RPMI7951 (cell line): ENCODE results near the gene SHMT2. TPM values are rescaled to one million over a fixed set of nuclear protein-coding genes. Genes with fewer than 3 reads are reported as not detected.

Source experiments
- DNase-seq: peaks from one replicate; pipeline ENCODE4 v3.0.0-alpha.2; 2012; ENCODE audit warnings: low read depth
- total RNA-seq: library from RNA; depleted of rRNA; stranded (reverse); fragments of >200 nt; shearing (Covaris generic); gene quantifications from 2 replicates; pipeline ENCODE4 v1.2.3, GENCODE V29; 2014

SHMT2 gene
- total RNA-seq, 1 experiment from 2014 or later: 108 TPM

GRCh38 chr12:57226588-57227314 is 2.8 kb upstream of the SHMT2 start:
- DNase-seq: no peak

- DNase-seq: no peak
Measured at GRCh38 chr12:57227315-57228115, 2.0 kb upstream of the SHMT2 start.

DNA sequence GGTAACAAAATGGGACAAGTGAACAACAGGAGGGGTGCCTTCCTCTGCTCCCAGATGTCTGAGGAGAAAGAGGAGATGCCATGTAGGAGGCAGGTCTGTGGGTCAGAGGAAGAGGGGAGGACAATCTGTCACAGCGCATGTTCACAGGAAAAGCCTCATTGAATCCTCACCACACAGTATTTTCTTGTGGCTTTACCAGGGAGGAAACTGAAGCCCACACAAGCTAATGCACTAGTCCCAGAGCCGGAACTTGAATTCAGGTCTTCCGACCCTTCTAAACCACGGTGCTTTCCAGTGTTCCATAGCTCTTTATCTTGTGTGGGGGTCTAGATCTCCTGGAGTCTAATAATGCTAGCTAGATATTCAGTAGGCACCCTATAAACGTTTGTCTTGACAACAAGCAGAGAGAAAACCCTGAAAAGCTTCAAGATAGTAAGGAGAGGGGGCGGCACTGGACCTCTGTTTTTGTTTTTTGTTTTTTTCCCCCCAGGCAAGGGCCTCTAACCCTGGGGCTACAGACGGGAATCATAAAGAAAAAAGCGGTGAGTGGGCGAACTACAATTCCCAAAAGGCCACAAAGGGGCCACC is 371 bp upstream of the SHMT2 start:
- peak; percentile 41 for DNase-seq

DNA sequence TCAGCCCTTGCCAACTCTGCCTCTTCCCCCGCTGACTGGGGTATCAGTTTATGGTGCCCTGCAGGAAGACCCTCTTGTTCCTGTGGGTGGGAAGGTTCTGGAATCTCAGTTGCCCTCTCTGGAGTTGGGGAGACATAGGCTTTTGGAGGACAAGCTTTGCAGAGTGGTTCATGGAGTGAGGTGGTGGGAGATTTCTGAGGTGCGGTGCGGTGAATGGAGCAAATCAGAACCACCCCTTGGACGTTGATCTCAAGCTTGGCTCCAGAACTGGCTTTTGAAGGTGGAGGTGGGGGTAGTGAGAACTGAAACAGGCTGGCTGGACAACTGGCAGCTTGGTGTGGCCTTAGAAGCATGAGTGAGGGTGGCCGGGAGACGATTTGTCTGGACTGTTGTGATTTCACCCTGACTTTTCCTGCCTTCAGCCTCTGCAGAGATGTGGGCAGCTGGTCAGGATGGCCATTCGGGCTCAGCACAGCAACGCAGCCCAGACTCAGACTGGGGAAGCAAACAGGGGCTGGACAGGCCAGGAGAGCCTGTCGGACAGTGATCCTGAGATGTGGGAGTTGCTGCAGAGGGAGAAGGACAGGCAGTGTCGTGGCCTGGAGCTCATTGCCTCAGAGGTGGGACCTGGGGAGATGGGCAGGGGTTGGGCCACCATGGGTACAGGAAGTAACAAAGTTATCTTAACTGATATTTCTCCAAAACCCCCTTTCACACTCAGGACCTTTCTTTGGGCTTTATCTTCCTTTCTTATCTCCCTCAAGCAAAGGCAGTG is 1.1 kb downstream of the SHMT2 start:
- DNase-seq: no peak

DNA sequence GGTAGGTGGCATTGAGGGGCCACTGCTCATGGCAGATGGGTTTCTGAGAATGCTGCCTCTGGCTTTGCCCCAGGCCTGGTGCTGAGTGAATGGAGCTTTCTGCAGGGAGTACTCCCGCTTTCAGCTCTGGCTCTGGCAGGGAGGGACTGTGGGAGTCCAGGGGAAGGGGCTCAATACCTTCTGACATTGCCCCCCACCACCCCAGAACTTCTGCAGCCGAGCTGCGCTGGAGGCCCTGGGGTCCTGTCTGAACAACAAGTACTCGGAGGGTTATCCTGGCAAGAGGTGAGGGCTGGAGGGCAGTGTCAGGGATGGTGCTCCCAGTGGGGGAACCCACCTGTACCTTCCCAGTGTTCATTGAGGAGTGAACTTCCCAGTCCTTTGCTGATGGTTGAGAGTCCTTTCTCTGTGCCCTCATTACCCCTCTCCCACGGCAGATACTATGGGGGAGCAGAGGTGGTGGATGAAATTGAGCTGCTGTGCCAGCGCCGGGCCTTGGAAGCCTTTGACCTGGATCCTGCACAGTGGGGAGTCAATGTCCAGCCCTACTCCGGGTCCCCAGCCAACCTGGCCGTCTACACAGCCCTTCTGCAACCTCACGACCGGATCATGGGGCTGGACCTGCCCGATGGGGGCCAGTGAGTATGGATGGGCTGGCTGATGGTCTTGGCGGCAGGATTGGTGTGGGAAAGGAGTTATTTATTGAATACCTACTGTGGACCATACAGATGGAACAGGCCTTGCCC is 1.9 kb downstream of the SHMT2 start:
- no peak for DNase-seq

- DNase-seq: no peak
Measured at GRCh38 chr12:57232156-57232756, 2.7 kb downstream of the SHMT2 start.

DNA sequence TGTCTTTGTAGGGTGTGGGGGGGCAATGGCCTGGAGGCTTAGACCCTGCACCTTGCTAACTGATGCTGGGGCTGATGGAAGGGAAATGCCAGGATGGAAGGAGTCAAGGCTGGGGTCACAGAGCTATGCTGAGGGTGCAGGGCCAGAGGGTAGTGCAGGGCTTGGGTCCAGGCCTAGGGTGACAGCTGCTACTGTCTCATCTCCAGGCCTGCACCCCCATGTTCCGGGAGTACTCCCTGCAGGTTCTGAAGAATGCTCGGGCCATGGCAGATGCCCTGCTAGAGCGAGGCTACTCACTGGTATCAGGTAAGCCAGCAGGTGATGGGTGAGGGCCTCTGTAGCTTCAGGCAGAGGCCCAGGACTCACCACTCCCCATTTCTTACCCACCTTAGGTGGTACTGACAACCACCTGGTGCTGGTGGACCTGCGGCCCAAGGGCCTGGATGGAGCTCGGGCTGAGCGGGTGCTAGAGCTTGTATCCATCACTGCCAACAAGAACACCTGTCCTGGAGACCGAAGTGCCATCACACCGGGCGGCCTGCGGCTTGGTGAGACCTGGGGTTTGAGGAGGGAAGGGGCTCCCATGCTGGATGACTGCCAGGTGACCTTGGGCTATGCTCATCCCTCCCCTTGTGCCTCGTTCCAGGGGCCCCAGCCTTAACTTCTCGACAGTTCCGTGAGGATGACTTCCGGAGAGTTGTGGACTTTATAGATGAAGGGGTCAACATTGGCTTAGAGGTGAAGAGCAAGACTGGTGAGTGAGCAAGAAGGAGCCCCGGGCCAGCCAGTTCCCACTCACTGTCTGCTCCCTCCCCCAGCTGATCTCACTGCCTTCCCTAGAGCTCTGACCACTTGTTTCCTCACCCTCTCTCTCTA is 4.1 kb downstream of the SHMT2 start:
- no peak for DNase-seq

DNA sequence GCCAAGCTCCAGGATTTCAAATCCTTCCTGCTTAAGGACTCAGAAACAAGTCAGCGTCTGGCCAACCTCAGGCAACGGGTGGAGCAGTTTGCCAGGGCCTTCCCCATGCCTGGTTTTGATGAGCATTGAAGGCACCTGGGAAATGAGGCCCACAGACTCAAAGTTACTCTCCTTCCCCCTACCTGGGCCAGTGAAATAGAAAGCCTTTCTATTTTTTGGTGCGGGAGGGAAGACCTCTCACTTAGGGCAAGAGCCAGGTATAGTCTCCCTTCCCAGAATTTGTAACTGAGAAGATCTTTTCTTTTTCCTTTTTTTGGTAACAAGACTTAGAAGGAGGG is 4.7 kb downstream of the SHMT2 start:
- no peak for DNase-seq

DNA sequence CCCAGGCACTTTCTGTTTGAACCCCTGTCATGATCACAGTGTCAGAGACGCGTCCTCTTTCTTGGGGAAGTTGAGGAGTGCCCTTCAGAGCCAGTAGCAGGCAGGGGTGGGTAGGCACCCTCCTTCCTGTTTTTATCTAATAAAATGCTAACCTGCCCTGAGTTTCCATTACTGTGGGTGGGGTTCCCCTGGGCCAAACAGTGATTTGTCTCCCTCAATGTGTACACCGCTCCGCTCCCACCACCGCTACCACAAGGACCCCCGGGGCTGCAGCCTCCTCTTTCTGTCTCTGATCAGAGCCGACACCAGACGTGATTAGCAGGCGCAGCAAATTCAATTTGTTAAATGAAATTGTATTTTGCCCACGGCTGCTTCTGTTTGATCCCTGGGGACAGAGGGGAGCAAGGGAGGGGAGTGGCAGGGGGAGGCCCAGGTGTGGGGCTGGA is 5.1 kb downstream of the SHMT2 start:
- DNase-seq: no peak

DNA sequence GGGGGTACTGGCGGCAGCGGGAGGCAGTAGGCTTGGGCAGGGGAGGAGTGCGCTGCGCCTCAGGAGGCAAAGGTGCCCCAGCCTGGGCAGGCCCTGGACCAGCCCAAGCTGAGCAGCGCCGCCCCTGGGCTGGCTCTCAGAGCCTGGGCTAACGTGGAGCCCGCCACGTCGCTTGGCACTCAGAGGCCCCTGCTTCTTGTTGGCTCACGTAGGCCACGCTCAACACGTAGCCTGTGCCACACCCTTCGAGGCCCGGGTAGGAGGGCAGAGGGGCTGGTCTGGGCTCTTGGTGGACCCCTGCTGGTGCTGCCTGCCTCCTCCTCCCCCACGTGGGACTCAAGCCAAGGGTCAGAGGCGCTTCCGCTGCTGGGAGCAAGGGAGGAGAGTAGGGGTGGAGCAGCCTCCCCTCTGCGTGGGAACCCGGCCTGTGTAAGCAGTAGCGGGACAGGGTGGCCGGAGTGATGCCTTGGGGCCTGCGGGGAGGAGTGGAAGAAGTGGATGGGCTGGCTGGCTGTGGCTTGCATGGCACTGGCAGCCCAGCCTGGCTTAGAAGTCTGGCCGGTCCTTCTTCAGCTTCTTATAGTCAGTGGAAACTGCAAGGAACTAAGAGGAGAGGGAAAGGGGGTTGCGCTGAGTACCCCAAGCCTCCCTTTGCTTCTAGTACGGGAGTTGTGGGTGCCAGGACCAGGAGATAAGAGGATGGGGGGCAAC is 5.7 kb downstream of the SHMT2 start:
- DNase-seq: no peak

GRCh38 chr12:57235728-57236131 is 6.2 kb downstream of the SHMT2 start:
- DNase-seq: no peak

- no peak for DNase-seq
Measured at GRCh38 chr12:57236201-57236924, 6.9 kb downstream of the SHMT2 start.

DNA sequence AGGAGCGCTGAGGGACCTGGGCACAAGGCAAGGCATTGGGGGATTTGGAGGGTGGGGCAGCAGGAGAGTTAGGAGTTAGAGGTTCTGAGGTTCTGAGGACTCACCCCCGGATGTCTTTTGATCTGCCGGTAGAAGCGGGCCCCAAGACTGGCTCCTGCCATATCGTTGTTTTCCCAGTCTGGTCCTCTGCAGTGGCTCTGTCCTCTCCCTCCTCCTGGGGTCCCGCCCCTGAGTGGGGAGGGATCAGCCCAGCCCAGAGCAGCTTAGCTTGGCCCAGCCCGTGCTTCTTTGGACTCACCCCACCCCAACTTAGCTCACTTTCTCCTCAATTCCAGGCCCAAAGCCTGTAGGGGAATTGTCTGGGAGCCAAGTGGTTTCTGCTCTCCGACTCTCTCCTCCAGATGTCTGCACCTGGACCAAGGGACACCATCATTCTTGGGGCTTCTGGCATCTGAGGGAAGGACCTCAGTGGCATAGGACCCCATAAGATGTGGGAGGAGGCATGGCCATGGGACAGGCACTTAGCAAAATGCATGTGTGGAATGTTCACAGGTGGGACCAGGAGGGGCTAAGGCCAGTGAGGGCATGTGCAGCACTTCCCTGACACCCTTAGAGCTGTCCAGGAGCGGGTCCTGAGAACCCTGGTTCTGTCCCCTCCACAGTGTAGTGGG is 7.5 kb downstream of the SHMT2 start:
- peak; percentile 48 for DNase-seq

DNA sequence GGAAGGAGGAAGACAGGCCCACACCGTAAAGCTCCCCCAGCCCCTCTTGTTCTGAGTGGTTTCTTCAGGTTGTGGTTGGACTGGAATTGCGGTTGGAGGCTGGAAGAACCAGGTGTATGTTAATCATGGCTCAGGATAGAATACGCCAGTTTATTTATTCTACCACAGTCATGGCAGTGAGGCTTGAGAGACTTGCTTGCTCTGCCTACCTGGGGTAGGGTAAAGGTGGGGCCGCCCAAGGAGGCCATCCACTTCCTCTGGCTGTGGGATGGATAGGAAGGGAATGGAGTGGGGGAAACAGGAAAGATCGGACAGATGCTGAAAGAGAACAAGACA is 8.1 kb downstream of the SHMT2 start:
- DNase-seq: no peak

DNA sequence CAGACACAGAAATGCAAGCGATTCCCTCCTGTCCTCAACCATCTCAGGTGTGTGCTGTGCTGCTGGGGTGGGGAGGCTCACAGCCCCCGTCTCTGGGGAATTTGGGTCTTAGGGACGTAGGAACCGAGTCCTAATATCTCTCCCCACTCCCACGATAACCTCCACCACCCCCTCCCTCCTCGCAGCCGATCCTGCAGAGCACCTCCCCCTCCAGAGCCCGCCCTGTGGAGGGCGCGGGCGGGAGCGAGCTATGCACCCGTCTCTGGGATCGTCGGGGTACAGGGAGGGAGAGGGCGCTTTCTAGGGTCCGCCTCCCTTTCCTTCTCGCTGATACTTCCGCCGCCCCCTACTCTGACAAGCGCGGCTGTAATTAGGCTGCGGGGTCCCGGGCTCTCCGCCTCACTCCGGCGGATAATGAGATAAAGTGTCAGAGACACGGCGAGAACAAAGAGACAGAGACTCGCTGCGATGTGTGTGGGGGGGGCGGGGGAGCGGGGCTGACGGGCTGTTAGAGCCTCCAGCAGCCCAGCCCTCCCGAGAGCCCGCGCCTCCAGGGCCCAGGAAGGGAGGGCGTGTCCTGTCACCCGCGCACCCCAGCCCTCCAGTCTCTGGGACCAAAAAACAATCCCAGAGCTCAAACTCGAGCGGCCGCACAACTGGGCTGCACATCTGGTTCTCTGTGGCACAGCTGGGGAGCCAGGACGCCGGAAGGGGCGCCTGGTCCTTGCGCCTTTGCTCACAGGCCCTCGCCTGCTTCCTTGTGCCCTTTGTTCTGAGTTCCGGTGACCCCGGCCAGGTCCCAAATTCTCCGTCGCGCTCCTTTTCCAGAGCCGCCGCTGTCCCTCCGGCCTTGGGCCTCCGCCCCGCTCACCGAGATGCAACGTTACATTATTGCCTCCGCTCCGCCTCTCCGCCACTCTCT is 8.7 kb downstream of the SHMT2 start:
- peak; percentile 32 for DNase-seq

DNA sequence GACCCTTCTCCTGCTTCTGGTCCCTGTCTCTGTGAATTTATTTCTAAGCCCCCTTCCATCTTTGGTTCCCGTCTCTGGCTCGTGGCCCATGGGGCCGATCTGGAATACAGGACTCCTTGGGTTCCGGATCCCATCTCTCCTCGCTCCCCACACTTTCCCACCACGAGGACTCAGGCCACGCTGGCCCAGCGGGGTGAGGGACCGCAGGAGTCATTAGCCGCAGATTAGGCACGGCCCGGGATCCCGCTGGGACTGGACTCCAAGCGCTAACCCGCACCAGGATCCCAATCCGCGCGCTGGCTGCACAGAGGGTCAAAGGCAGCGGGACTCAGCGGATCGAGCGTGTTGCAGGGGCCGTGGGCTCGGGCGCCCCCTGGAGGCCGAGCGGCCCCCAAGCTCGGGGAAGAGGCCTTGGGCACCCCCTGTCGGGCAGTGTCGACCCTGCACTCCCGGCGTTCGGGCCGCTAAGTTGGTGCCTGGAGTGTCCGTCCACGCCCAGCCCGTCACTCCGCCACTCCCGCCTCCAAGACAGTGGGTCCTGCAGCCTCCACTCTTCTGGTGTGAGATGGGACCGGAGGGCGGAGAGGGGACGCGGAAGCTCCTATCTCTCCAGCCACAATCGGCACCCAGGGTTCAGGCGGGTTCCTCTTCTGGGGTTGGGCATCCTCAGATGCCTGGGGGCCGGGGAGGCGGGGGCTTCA is 9.5 kb downstream of the SHMT2 start:
- DNase-seq: peak; percentile 77
